SU-DHL-6 (cell line): Measurements from ENCODE around the gene CAD.

Experiments used
- H2AFZ ChIP-seq: fragments of 200-600 bp; sonication (generic); 2 replicates; pipeline ENCODE4 v1.6.1; 2014; ENCODE audit warnings: low read depth, mild to moderate bottlenecking, moderate library complexity, mixed read lengths, antibody characterized with exemption, low read length; ENCODE audit not compliant: severe bottlenecking
- H3F3A ChIP-seq: fragments of 200-600 bp; shearing (Covaris generic); 2 replicates; pipeline ENCODE4 v1.6.0; 2016; ENCODE audit warnings: antibody characterized with exemption, mild to moderate bottlenecking; ENCODE audit not compliant: insufficient read depth
- H3K27ac ChIP-seq: fragments of 200-600 bp; sonication (generic); 2 replicates; pipeline ENCODE4 v1.5.1; 2016; ENCODE audit warnings: low read depth, mild to moderate bottlenecking, low read length, moderate library complexity, mixed read lengths
- H3K27me3 ChIP-seq: fragments of 200-600 bp; sonication (generic), shearing (Covaris generic); 2 replicates; pipeline ENCODE4 v1.6.0; 2014; ENCODE audit warnings: mild to moderate bottlenecking, low read length
- H3K36me3 ChIP-seq: fragments of 200-600 bp; sonication (generic); 2 replicates; pipeline ENCODE4 v1.6.1; 2014; ENCODE audit warnings: mild to moderate bottlenecking, low read length, mixed read lengths
- H3K4me2 ChIP-seq: fragments of 300-600, 200-600 bp; shearing (Covaris generic), sonication (generic); 2 replicates; pipeline ENCODE4 v1.6.0; 2014; ENCODE audit warnings: low read length, low read depth, mild to moderate bottlenecking; ENCODE audit not compliant: poor library complexity, severe bottlenecking
- H3K4me3 ChIP-seq: fragments of 200-600 bp; sonication (generic); 2 replicates; pipeline ENCODE4 v1.5.1; 2014; ENCODE audit warnings: antibody characterized with exemption, low read length, mild to moderate bottlenecking, mixed read lengths; ENCODE audit not compliant: insufficient read depth, poor library complexity, severe bottlenecking
- H3K79me2 ChIP-seq: fragments of 200-600 bp; sonication (generic); 2 replicates; pipeline ENCODE4 v1.6.1; 2014; ENCODE audit warnings: mild to moderate bottlenecking, low read length, moderate library complexity; ENCODE audit not compliant: insufficient read depth
- H3K9ac ChIP-seq: fragments of 200-600 bp; sonication (generic); 2 replicates; pipeline ENCODE4 v1.7.0; 2014; ENCODE audit warnings: mild to moderate bottlenecking, low read length
- H3K9me2 ChIP-seq: fragments of 200-600 bp; sonication (generic); replicated peaks from 2 replicates; pipeline ENCODE4 v1.6.1; 2014; ENCODE audit warnings: low read length; ENCODE audit not compliant: insufficient read depth
- H3K9me3 ChIP-seq: fragments of 200-600 bp; sonication (generic); 2 replicates; pipeline ENCODE4 v1.6.1; 2014; ENCODE audit warnings: low read length, mixed read lengths; ENCODE audit not compliant: insufficient read depth
- H4K20me1 ChIP-seq: fragments of 200-600 bp; sonication (generic); 2 replicates; pipeline ENCODE4 v1.6.1; 2014; ENCODE audit warnings: low read depth, mild to moderate bottlenecking, antibody characterized with exemption, low read length, moderate library complexity, mixed read lengths
- CTCF ChIP-seq: fragments of 200-600 bp; sonication (generic); IDR thresholded peaks from one replicate; pipeline ENCODE4 v1.5.1; 2017; ENCODE audit warnings: antibody characterized with exemption, mild to moderate bottlenecking, low read length, moderate library complexity; ENCODE audit not compliant: insufficient read depth, poor library complexity, severe bottlenecking
- EZH2phosphoT487 ChIP-seq: fragments of 200-600 bp; sonication (generic), shearing (Covaris generic); conservative IDR thresholded peaks from 2 replicates; pipeline ENCODE4 v1.6.1; 2018; ENCODE audit warnings: mild to moderate bottlenecking, antibody characterized with exemption, low read length, moderate library complexity, mixed read lengths

Gene CAD

GRCh38 chr2:27251766-27252165, 34.6 kb downstream of the CAD start:
- Histone ChIP-seq H3K36me3 (no peaks in the 10 kb centered on the region), H3K9me3 (no peaks in the 10 kb centered on the region), H3K4me3 (no peak overlapping the region), H3K9me2 (no peaks in the 10 kb centered on the region), H3K27me3 (no peaks in the 10 kb centered on the region), H3F3A (0 out of 2 replicates have a peak, but pooled peaks cover 4% of the 10 kb centered on the region), H4K20me1 (no peaks in the 10 kb centered on the region), H3K79me2 (no peaks in the 10 kb centered on the region), H3K4me2 (no peak overlapping the region), H3K9ac (no peak overlapping the region), H2AFZ (no peak overlapping the region), H3K27ac (no peak overlapping the region)
- TF ChIP-seq EZH2phosphoT487 = no peak
- no peak for TF ChIP-seq CTCF

GRCh38 chr2:27255187-27255586, 38.0 kb downstream of the CAD start:
- no peak for TF ChIP-seq CTCF
- no peak for TF ChIP-seq EZH2phosphoT487
- Histone ChIP-seq H3K27me3 (no peaks in the 10 kb centered on the region), H3K4me2 (no peak overlapping the region), H3K4me3 (no peak overlapping the region), H3F3A (no peaks in the 10 kb centered on the region), H3K9me3 (no peaks in the 10 kb centered on the region), H3K27ac (no peak overlapping the region), H3K9me2 (no peaks in the 10 kb centered on the region), H4K20me1 (no peaks in the 10 kb centered on the region), H3K9ac (no peak overlapping the region), H3K79me2 (no peaks in the 10 kb centered on the region), H2AFZ (no peak overlapping the region), H3K36me3 (no peaks in the 10 kb centered on the region)

DNA sequence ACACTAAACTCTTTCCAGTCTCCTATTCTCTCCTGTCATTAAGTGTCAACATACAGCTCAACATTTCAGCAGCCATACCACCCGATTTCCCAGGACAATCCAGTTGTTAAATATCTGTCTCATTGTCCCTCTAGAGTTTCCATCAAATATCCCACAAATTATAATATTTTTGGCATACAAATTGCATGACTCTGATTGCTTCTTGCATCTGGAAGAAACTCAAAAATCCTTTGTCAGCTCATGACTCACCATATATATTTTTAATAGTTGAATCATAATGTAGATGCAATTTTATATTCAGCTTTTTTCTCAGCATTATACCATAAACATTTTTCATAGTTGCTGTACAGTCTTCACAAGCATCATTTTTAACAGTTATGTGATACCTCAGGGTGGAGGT, 38.5 kb downstream of the CAD start:
- H3K9me2 ChIP-seq = no peaks in the 10 kb centered on the region
- H3F3A ChIP-seq = no peaks in the 10 kb centered on the region
- H4K20me1 ChIP-seq = no peaks in the 10 kb centered on the region
- TF ChIP-seq EZH2phosphoT487 (no peak), CTCF (no peak)
- no peak overlapping the region for H3K4me2 ChIP-seq
- H3K9ac ChIP-seq = no peak overlapping the region
- no peak overlapping the region for H3K27ac ChIP-seq
- no peak overlapping the region for H3K4me3 ChIP-seq
- H3K27me3 ChIP-seq = no peaks in the 10 kb centered on the region
- no peaks in the 10 kb centered on the region for H3K36me3 ChIP-seq
- no peak overlapping the region for H2AFZ ChIP-seq
- H3K9me3 ChIP-seq = no peaks in the 10 kb centered on the region
- no peaks in the 10 kb centered on the region for H3K79me2 ChIP-seq
